GM12873 (cell line): ENCODE data around the gene NRBP1.

Experiments used
- TF ChIP-seq, protein P1 (sequence below): IDR thresholded peaks from 2 replicates; pipeline ENCODE4 v1.5.1; 2012; ENCODE audit warnings: low read depth, mild to moderate bottlenecking, moderate library complexity, low read length, control low read depth; ENCODE audit not compliant: insufficient read depth; ENCODE audit errors: missing control alignments

Gene NRBP1

DNA sequence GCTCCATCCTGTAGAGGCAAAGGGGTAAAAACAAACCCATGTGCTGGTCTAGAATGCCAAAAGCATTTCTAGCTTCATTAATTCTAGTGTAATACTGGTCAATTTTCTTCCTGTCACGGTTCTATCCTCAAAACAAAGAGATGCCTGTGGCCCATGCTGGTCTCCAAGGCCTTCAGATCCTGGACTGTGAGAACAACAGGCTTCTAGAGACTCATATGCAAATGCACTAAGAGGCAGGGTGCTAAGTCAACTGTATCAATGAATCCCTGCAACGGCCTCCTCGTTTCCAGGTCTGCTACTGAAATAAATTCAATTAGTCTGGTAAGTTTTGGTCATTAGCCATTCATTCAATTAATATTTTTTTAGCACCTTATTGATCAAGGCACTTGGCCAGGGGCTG is 57.1 kb downstream of the NRBP1 start:
- TF ChIP-seq, protein P1, sequence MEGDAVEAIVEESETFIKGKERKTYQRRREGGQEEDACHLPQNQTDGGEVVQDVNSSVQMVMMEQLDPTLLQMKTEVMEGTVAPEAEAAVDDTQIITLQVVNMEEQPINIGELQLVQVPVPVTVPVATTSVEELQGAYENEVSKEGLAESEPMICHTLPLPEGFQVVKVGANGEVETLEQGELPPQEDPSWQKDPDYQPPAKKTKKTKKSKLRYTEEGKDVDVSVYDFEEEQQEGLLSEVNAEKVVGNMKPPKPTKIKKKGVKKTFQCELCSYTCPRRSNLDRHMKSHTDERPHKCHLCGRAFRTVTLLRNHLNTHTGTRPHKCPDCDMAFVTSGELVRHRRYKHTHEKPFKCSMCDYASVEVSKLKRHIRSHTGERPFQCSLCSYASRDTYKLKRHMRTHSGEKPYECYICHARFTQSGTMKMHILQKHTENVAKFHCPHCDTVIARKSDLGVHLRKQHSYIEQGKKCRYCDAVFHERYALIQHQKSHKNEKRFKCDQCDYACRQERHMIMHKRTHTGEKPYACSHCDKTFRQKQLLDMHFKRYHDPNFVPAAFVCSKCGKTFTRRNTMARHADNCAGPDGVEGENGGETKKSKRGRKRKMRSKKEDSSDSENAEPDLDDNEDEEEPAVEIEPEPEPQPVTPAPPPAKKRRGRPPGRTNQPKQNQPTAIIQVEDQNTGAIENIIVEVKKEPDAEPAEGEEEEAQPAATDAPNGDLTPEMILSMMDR = no peak

GRCh38 chr2:27489118-27489497 is 60.7 kb downstream of the NRBP1 start:
- TF ChIP-seq, protein P1 = peak; percentile 14

DNA sequence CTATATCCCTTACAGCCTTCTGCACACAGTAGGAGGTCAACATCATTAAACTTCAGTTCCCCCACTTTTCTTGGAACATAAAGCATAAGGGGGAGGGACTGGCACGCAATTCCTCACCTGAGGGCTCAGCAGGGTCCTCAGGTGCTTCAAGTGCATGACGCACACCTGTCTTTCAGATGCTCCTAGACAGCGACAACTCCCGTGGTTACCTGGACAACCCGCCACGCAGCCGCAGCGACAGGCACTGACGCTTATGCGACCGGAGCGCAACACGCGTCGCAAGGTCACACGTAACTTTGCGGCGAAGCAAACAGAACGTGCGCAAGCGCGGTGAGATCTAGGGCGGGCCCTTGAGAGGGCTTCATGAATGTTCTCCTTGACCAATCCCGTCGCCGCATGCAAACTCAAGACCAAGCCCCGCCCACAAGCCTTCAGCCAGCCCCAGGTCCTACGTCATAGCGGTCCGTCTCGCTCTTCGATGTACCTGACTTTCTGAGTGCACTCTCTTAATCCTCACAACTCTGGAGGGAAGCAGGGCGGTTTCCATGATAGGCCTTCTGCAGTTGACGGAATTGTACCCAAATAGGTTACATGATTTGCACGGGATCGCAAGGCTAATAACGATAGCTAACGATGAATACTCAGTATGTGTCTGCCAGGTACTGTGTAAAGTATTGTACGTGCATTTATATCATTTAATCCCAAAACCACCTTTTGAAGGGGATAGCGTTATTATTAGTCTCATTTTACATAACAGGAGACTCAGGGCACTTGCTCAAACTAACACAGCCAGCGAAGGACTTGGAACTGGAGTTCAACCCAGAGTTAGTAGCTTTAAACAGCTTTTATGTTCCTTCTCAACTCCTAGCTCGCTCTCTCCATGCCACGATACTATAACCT is 61.3 kb downstream of the NRBP1 start, which contains the start of gene IFT172:
IFT172 (minus strand) TSS at position 246 of the 900 bp plus-strand sequence; CDS start at position 156, 90 bp downstream.
- TF ChIP-seq, protein P1 = no peak
